Peyer's patch (tissue), 4 donors: ENCODE data around the gene STX3. TPM values are rescaled to one million over a fixed set of nuclear protein-coding genes. Genes with fewer than 3 reads are reported as not detected.

Experiments used
- DNase-seq, 3 donors: peaks; one replicate each; pipeline ENCODE4 v3.0.0-alpha.2; 2017 to 2019
- H3K27ac ChIP-seq, 4 donors: fragments of 200-600 bp; sonication (generic); one replicate each; pipeline ENCODE4 v1.5.1; 2016 to 2019
- H3K27me3 ChIP-seq, 2 donors: fragments of 200-600 bp; sonication (generic); one replicate each; pipeline ENCODE4 v1.5.1; 2019
- H3K36me3 ChIP-seq, 3 donors: fragments of 200-600 bp; sonication (generic); one replicate each; pipeline ENCODE4 v1.5.1; 2016 to 2019
- H3K4me1 ChIP-seq, 4 donors: fragments of 200-600 bp; sonication (generic); one replicate each; pipeline ENCODE4 v1.5.1; 2016 to 2019
- H3K4me3 ChIP-seq, 4 donors: fragments of 200-600 bp; sonication (generic); 1 replicate in 3 of 4; 2 replicates in 1 of 4; pipeline ENCODE4 v1.5.1; 2016 to 2019; ENCODE audit warnings: mild to moderate bottlenecking in 1 of 4
- H3K9me3 ChIP-seq, 4 donors: fragments of 200-600 bp; sonication (generic); one replicate each; pipeline ENCODE4 v1.5.1; 2016 to 2019; ENCODE audit warnings: mild to moderate bottlenecking in 1 of 4
- CTCF ChIP-seq, 6 experiments: fragments of 450-650 bp in 4 of 6; fragments of 200-600 bp in 2 of 6; sonication (generic) in 1 of 6; IDR thresholded peaks; one replicate each; pipeline ENCODE4 v1.5.1; 2017 to 2019; ENCODE audit warnings: antibody characterized with exemption in 6 of 6, mild to moderate bottlenecking in 3 of 6, moderate library complexity in 1 of 6
- POLR2A ChIP-seq, 2 donors: fragments of 450-650 bp; IDR thresholded peaks; one replicate each; pipeline ENCODE4 v1.5.1; 2017; ENCODE audit warnings: antibody characterized with exemption in 2 of 2, mild to moderate bottlenecking in 2 of 2, moderate library complexity in 2 of 2
- total RNA-seq, 4 donors: library from RNA; depleted of rRNA; stranded (reverse); fragments of >200 nt; gene quantifications; one replicate each; pipeline ENCODE4 v1.1.0, GENCODE V29; 2016

STX3 gene
- total RNA-seq, 4 donors from 2014 or later: 77.7 to 167 (median 121) TPM

DNA sequence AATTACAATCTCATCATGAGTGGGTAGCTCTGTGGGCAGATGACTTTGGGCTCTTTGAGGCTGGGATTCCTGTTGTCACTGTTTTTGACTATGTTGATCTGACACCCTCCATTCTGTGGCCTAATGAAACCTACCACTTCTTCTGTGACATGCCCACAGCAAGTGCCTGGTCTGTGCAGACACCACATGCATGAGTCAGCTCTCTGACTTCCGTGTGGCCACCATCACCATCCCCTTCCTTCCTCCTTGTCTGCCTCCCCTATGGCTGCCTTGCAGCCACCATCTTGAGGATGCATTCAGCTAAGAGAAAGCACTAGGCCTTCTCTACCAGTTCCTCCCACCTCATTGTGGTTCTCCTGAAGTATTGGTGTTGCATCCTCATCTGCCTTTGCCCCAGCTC is 26.3 kb upstream of the STX3 start:
- H3K4me1 ChIP-seq: no peaks in the 10 kb centered on the region
- H3K27me3 ChIP-seq: no peaks in the 10 kb centered on the region
- H3K27ac ChIP-seq: no peak overlapping the region
- TF ChIP-seq CTCF (IDR thresholded peaks at IDR 0.05): no peak
- no peak for TF ChIP-seq POLR2A (IDR thresholded peaks at IDR 0.05)
- H3K9me3 ChIP-seq: no peaks in the 10 kb centered on the region
- DNase-seq: no peak
- H3K4me3 ChIP-seq: no peak overlapping the region
- H3K36me3 ChIP-seq: no peaks in the 10 kb centered on the region

DNA sequence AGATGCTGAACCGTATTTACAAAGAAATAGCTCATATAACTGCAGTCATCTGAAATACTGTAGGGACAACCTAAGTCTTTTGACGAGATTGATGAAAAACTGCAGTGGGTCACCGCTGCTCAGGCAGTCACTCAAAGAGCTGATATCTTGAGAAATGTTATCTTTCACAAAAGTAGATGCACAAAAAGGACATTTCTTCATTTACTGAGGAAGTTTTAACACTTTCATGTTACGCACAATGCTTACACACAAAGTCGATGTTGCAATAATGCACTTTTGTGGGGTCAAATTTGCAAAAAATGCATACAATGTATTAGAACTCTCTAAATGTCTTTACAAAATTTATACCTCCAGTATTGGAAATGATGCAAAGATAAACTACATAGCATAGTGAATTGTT is 25.3 kb upstream of the STX3 start:
- Histone ChIP-seq H3K9me3 (no peaks in the 10 kb centered on the region), H3K36me3 (no peaks in the 10 kb centered on the region), H3K27ac (no peak overlapping the region), H3K27me3 (no peaks in the 10 kb centered on the region), H3K4me3 (no peak overlapping the region), H3K4me1 (no peaks in the 10 kb centered on the region)
- TF ChIP-seq CTCF (IDR thresholded peaks at IDR 0.05) (no peak), POLR2A (IDR thresholded peaks at IDR 0.05) (no peak)
- no peak for DNase-seq

DNA sequence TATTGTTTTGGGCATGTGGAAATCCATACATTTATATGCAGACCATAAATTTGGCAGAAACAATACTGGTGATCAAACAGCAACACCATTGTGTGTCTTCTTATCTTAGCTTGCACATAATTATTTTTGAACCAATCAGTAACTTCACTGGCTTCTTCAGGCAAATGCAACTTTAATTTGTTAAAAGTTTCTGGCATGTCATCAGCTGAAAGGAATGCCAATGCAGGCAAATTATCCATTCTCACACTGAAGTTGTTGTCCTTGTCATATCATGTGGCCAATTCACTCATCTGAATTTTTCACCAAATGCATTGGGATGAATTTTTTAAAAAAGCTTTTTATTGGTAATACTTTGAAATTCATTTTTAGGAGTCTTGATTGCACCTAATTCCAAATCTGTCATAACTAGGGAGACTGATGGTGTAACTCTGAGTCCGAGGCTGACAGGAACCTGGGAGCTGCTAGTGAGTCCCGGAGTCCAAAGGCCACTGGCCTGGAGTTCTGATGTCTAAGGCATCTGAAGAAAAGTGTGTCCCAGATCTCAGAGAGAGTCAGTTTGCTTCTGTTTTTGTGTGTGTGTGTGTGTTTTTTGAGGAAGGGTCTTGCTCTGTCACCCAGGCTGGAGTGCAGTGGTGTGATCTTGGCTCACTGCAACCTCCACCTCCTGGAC is 24.1 kb upstream of the STX3 start:
- H3K4me3 ChIP-seq: no peak overlapping the region
- no peaks in the 10 kb centered on the region for H3K9me3 ChIP-seq
- no peak for DNase-seq
- TF ChIP-seq POLR2A (IDR thresholded peaks at IDR 0.05) (no peak), CTCF (IDR thresholded peaks at IDR 0.05) (no peak)
- no peak overlapping the region for H3K27ac ChIP-seq
- no peaks in the 10 kb centered on the region for H3K4me1 ChIP-seq
- no peaks in the 10 kb centered on the region for H3K27me3 ChIP-seq
- H3K36me3 ChIP-seq: no peaks in the 10 kb centered on the region

DNA sequence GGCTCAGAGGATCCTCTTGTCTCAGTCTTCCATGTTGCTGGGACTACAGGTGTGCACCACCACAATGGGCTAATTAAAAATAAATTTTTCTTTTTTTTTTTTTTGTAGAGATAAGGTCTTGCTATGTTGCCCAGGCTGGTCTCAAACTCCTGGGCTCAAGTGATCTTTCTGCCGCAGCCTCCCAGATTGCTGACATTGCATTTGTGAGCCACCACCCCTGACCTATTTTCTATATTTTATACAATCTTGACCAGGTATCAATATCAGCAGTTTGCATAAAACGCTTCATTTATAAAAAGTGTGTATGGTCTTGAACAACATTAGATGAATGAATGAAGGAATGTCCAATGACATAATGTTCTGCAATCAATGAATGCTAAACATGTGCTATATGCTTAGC is 9.1 kb upstream of the STX3 start:
- Histone ChIP-seq H3K27ac (no peak overlapping the region), H3K4me1 (no peaks in the 10 kb centered on the region), H3K27me3 (no peaks in the 10 kb centered on the region), H3K9me3 (no peaks in the 10 kb centered on the region), H3K36me3 (no peaks in the 10 kb centered on the region), H3K4me3 (no peak overlapping the region)
- DNase-seq: no peak
- TF ChIP-seq CTCF (IDR thresholded peaks at IDR 0.05) (no peak), POLR2A (IDR thresholded peaks at IDR 0.05) (no peak)

- Histone ChIP-seq H3K36me3 (no peaks in the 10 kb centered on the region), H3K4me1 (peaks cover 0 to 27% (median 1%) of the 10 kb centered on the region in 4 donors), H3K27ac (peak overlapping the region; percentile 79 to 97 (median 90)), H3K9me3 (no peaks in the 10 kb centered on the region), H3K4me3 (peak overlapping the region; percentile 66 to 95 (median 90)), H3K27me3 (no peaks in the 10 kb centered on the region)
- DNase-seq: peak; percentile 85 to 95 (median 90)
- TF ChIP-seq CTCF (IDR thresholded peaks at IDR 0.05): peak; percentile 86 to 94 (median 92)
- peak; percentile 29 to 40 for TF ChIP-seq POLR2A (IDR thresholded peaks at IDR 0.05)
These were observed 1.3 kb upstream of the STX3 start for GRCh38 chr11:59753650-59754493.
